OCI-LY7 (cell line): ENCODE results near the gene ITGB1. TPM values are rescaled to one million over a fixed set of nuclear protein-coding genes. Genes with fewer than 3 reads are reported as not detected.
A peak's percentile ranks its signal among the peaks of the same experiment; 100 is the strongest.

ENCODE experiments used
- BruUV-seq: library from RNA; stranded (reverse); fragments of 400-500 nt; replicated peaks from 2 replicates; lab custom pipeline; 2021; lab: Mats Ljungman, UMichigan
- CTCF ChIA-PET: fragments of 300-600 bp; sonication (Branson Sonifier 250); formaldehyde crosslinking; loops from one replicate; lab custom pipeline; 2022; ENCODE audit warnings: antibody characterized with exemption; ENCODE audit not compliant: unreplicated experiment; lab: Charles Lee
- POLR2A ChIA-PET: fragments of 300-600 bp; sonication (Branson Sonifier 250); formaldehyde crosslinking; loops from one replicate; lab custom pipeline; 2022; ENCODE audit warnings: antibody characterized with exemption; lab: Charles Lee
- DNase-seq: peaks from one replicate; pipeline ENCODE4 v3.0.0-alpha.2; 2015; ENCODE audit warnings: low spot score
- H2AFZ ChIP-seq: fragments of 200-600 bp; sonication (generic), shearing (Covaris generic); 2 replicates; pipeline ENCODE4 v1.6.1; 2014; ENCODE audit warnings: mild to moderate bottlenecking, antibody characterized with exemption, low read length, moderate library complexity
- H3K27ac ChIP-seq: fragments of 200-600 bp; sonication (generic); 2 replicates; pipeline ENCODE4 v1.5.1; 2014; ENCODE audit warnings: mixed run types, low read depth, mild to moderate bottlenecking, moderate library complexity, low read length, inconsistent platforms; ENCODE audit not compliant: poor library complexity, severe bottlenecking
- H3K36me3 ChIP-seq: fragments of 200-600 bp; sonication (generic); 2 replicates; pipeline ENCODE4 v1.6.1; 2014; ENCODE audit warnings: mild to moderate bottlenecking, antibody characterized with exemption, low read length, moderate library complexity, mixed read lengths; ENCODE audit not compliant: insufficient read depth
- H3K4me1 ChIP-seq: fragments of 200-600 bp; sonication (generic); 2 replicates; pipeline ENCODE4 v1.5.1; 2014; ENCODE audit warnings: mild to moderate bottlenecking, low read length; ENCODE audit not compliant: insufficient read depth, poor library complexity, severe bottlenecking
- H3K4me2 ChIP-seq: fragments of 200-600 bp; sonication (generic); 2 replicates; pipeline ENCODE4 v1.6.1; 2014; ENCODE audit warnings: mild to moderate bottlenecking, low read length
- H3K4me3 ChIP-seq: fragments of 200-600 bp; sonication (generic); 2 replicates; pipeline ENCODE4 v1.5.1; 2014; ENCODE audit warnings: mild to moderate bottlenecking, low read depth, low read length; ENCODE audit not compliant: poor library complexity, severe bottlenecking
- H3K79me2 ChIP-seq: fragments of 200-600 bp; sonication (generic); 2 replicates; pipeline ENCODE4 v1.6.1; 2016; ENCODE audit warnings: low read depth, mild to moderate bottlenecking, low read length, moderate library complexity, mixed read lengths; ENCODE audit not compliant: insufficient read depth
- H3K9me2 ChIP-seq: fragments of 200-600 bp; sonication (generic); 2 replicates; pipeline ENCODE4 v1.6.1; 2016; ENCODE audit warnings: mild to moderate bottlenecking, low read length, mixed read lengths; ENCODE audit not compliant: insufficient read depth
- H3K9me3 ChIP-seq: fragments of 200-600 bp; sonication (generic); 2 replicates; pipeline ENCODE4 v1.6.1; 2014; ENCODE audit warnings: mild to moderate bottlenecking, mixed run types, low read length, mixed read lengths
- H4K20me1 ChIP-seq: fragments of 200-600 bp; sonication (generic); 2 replicates; pipeline ENCODE4 v1.6.1; 2014; ENCODE audit warnings: mild to moderate bottlenecking, antibody characterized with exemption, low read length, moderate library complexity, mixed read lengths; ENCODE audit not compliant: insufficient read depth
- CTCF ChIP-seq: fragments of 200-600 bp; sonication (generic); conservative IDR thresholded peaks from 2 replicates; pipeline ENCODE4 v1.5.1; 2014; ENCODE audit warnings: mild to moderate bottlenecking, antibody characterized with exemption, low read length, moderate library complexity, mixed read lengths
- EZH2phosphoT487 ChIP-seq: fragments of 200-600 bp; sonication (generic); IDR thresholded peaks from 2 replicates; pipeline ENCODE4 v1.6.1; 2018; ENCODE audit warnings: low read depth, borderline replicate concordance, mild to moderate bottlenecking, mixed run types, antibody characterized with exemption, low read length, moderate library complexity, mixed read lengths
- intact Hi-C: fragments of 100-400 bp; cut with micrococcal nuclease; formaldehyde crosslinking; loops from one replicate; pipeline ENCODE4 v1.10.0; 2022; ENCODE audit not compliant: unreplicated experiment
- total RNA-seq, 2 experiments: library from RNA; depleted of rRNA in 1 of 2; stranded (reverse); fragments of >200 nt in 1 of 2; shearing (Covaris generic) in 1 of 2; gene quantifications; 2 replicates each; pipeline ENCODE4 v1.2.3, GENCODE V29; 2014 to 2022

The ITGB1 gene
- total RNA-seq, 2 experiments from 2014 or later, result 165 to 167 TPM

GRCh38 chr10:32940321-32941301, 17.4 kb downstream of the ITGB1 start:
- H3K9me2 ChIP-seq, result no peaks in the 10 kb centered on the region
- peaks cover 33% of the 10 kb centered on the region for H4K20me1 ChIP-seq
- no peak overlapping the region for H3K4me3 ChIP-seq
- peaks cover 100% of the 10 kb centered on the region for H3K79me2 ChIP-seq
- BruUV-seq, result TSS peak; percentile 13
- peak overlapping the region; percentile 33; the same call in 1 of the 2 replicates for H3K4me2 ChIP-seq
- no peak for DNase-seq
- ChIA-PET POLR2A (interaction anchor here (0.6 to 2.3 kb wide), 5 partner anchors 9 to 1462 kb away, joined by 3 to 10 read pairs (median 3); no protein-coding TSS in a partner anchor), CTCF (no interaction called here)
- H3K4me1 ChIP-seq, result peaks cover 63% of the 10 kb centered on the region
- H3K9me3 ChIP-seq, result no peaks in the 10 kb centered on the region
- intact Hi-C loops, result no loop called here
- no peak for TF ChIP-seq CTCF
- no peak for TF ChIP-seq EZH2phosphoT487
- peaks cover 65% of the 10 kb centered on the region for H3K36me3 ChIP-seq
- peak overlapping the region; percentile 2 for H3K27ac ChIP-seq
- no peak overlapping the region for H2AFZ ChIP-seq

- ChIA-PET CTCF (no interaction called here), POLR2A (interaction anchor here (0.5 to 1.4 kb wide), 2 partner anchors 15 to 206 kb away, joined by 3 read pairs; no protein-coding TSS in a partner anchor)
- BruUV-seq, result no TSS peak
- no peak overlapping the region for H3K4me2 ChIP-seq
- TF ChIP-seq CTCF (no peak), EZH2phosphoT487 (no peak)
- no peaks in the 10 kb centered on the region for H3K9me3 ChIP-seq
- H3K27ac ChIP-seq, result no peak overlapping the region
- no peak overlapping the region for H2AFZ ChIP-seq
- no peaks in the 10 kb centered on the region for H3K9me2 ChIP-seq
- H4K20me1 ChIP-seq, result peaks cover 33% of the 10 kb centered on the region
- H3K4me3 ChIP-seq, result no peak overlapping the region
- peaks cover 53% of the 10 kb centered on the region for H3K4me1 ChIP-seq
- H3K79me2 ChIP-seq, result peaks cover 100% of the 10 kb centered on the region
- no peak for DNase-seq
- peaks cover 67% of the 10 kb centered on the region for H3K36me3 ChIP-seq
- intact Hi-C loops, result no loop called here
These were observed 18.5 kb downstream of the ITGB1 start for GRCh38 chr10:32939296-32940111.
